Activated T-helper 1 cell treated with anti-CD3 and anti-CD28 coated beads, Interleukin-12 subunit alpha, Interleukin-12 subunit beta, Interleukin-2, Interleukin-4 antibody, amounts not matched to agents 30 ng/mL and 10 ng/mL and 1 ng/mL, durations not matched to agents 14 hours and 24 hours and 36 hours (primary cell): Measurements from ENCODE around the gene BLCAP. TPM values are rescaled to one million over a fixed set of nuclear protein-coding genes. Genes with fewer than 3 reads are reported as not detected.
A peak's percentile ranks its signal among the peaks of the same experiment; 100 is the strongest.
"Not testable (repeated sequence)": the region's sequence is repeated elsewhere in the genome, so short reads cannot be mapped to it uniquely, and the experiment has no call there.

Experiments
- DNase-seq: peaks from one replicate; pipeline ENCODE4 v3.0.0; 2021; ENCODE audit warnings: low spot score
- H3K27ac Mint-ChIP-seq: one replicate; pipeline ENCODE4 v1.8.0; 2021; ENCODE audit warnings: mild to moderate bottlenecking, mixed read lengths
- H3K27me3 Mint-ChIP-seq: one replicate; pipeline ENCODE4 v1.8.0; 2022; ENCODE audit warnings: mild to moderate bottlenecking, moderate library complexity, mixed read lengths; ENCODE audit not compliant: insufficient read depth
- H3K36me3 Mint-ChIP-seq: one replicate; pipeline ENCODE4 v1.8.0; 2021; ENCODE audit warnings: low read depth, mixed read lengths
- H3K4me1 Mint-ChIP-seq: one replicate; pipeline ENCODE4 v1.8.0; 2021; ENCODE audit warnings: low read depth, mixed read lengths
- H3K4me3 Mint-ChIP-seq: one replicate; pipeline ENCODE4 v1.8.0; 2021; ENCODE audit warnings: mild to moderate bottlenecking, moderate library complexity, mixed read lengths
- H3K9me3 Mint-ChIP-seq: one replicate; pipeline ENCODE4 v1.8.0; 2021; ENCODE audit warnings: mixed read lengths
- intact Hi-C: fragments of 100-400 bp; cut with micrococcal nuclease; formaldehyde crosslinking; loops from one replicate; pipeline ENCODE4 v1.15.1; 2024
- total RNA-seq: library from RNA; stranded (reverse); gene quantifications from 2 replicates; pipeline ENCODE4 v1.2.3, GENCODE V29; 2022

The BLCAP gene
- total RNA-seq, result 30.9 and 32.1 TPM in 2 replicates

DNA sequence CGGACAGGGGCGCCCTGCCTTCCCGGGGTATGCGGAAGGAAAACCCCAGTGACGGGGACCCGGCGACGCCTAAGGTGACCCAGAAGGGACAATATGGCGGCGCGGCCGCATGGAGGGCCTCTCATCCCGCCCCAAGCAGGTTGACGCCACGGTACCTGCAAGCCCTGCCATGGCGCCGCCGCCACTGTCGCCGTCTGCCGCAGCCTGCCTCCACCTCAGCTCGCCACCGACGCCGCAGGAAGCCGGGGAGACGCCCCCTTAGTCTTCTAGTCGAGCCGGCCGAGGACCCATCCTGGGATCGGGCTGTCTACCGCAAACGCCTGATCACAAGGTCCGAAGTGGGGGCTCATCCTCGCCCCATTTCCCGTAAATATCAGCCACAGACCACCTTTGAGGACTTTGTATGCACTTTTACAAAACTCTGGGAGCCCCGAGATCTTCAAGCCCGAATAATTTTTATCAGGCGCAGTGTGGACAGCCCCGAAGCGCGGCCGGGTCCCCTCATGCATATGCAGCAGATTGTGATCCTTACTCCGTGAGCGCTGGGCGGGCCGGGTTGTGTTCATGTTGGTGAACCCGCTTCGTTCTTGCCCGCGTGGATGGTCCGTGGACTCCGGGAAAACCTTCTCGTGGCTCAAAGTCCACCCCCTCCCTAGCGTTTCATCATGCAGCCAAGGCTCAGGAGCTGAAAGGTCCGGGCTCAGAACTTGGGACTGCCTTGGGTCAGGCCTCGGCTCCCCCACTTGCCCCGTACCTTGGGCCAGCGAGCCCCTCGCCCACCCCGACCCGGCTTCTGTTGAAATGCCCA lies at the start of gene BLCAP:
Gene BLCAP (minus strand): TSS at position 239 of the 808 bp plus-strand sequence. CDS start 8,702 bp downstream, outside the sequence.
- Mint-ChIP-seq H3K4me3 (peak within 1 kb of the TSS; percentile 86), H3K27ac (peak within 1 kb of the TSS; percentile 99), H3K4me1 (peaks cover 46% of the 10 kb centered on the region), H3K9me3 (no peaks in the 10 kb centered on the region), H3K27me3 (peaks cover 5% of the 10 kb centered on the region), H3K36me3 (peaks cover 4% of the 10 kb centered on the region)
- peak; percentile 86 for DNase-seq
- intact Hi-C loops, result loop anchor here (1.0 to 5.0 kb wide), 7 partner anchors 121 to 431 kb away; partner anchors contain the start of genes CTNNBL1, MANBAL, MROH8 and RBL1

DNA sequence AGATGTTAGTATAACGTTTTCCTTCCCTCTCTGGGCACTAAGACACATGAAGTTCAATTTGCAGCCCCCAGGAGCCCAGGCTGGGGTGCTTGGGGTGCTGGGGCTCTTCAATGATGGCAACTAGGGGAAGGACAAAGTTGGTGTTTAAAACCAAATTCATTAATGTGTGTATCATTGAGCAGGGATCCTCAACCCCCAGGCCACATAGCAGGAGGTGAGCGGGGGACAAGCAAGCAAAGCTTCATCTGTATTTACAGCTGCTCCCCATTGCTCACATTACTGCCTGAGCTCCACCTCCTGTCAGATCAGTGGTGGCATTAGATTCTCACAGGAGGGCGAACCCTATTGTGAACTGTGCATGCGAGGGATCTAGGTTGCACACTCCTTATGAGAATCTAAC lies 49.8 kb upstream of the BLCAP start:
- H3K4me3 Mint-ChIP-seq, intact Hi-C loops, H3K27me3 Mint-ChIP-seq, H3K36me3 Mint-ChIP-seq, H3K4me1 Mint-ChIP-seq, H3K9me3 Mint-ChIP-seq, DNase-seq, H3K27ac Mint-ChIP-seq: not testable (repeated sequence)

DNA sequence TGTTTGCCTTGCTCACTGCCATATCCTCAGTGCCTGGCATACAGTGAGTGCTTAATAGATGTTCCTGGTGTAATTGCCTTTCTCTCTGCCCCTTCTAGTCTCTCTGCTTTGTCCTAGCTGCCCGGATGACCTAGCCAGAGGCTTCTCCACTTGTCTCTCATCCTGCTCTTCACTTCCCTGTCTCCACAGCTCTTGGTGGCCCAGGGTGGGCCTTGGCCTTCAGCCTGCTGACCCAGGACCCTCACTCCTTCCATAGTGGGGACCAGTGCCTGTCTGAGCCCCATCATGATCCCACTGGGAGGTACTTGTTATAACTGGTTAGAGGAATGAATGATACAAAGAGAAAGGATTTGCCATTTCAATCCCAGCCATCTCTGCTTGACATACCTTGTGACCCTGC lies 49.2 kb upstream of the BLCAP start:
- Mint-ChIP-seq H3K4me1 (no peaks in the 10 kb centered on the region), H3K9me3 (no peaks in the 10 kb centered on the region), H3K36me3 (no peaks in the 10 kb centered on the region), H3K27ac (no peak overlapping the region), H3K27me3 (peaks cover 4% of the 10 kb centered on the region), H3K4me3 (no peak overlapping the region)
- DNase-seq, result no peak
- intact Hi-C loops, result no loop called here

GRCh38 chr20:37575884-37576283 lies 48.2 kb upstream of the BLCAP start:
- Mint-ChIP-seq H3K36me3 (no peaks in the 10 kb centered on the region), H3K9me3 (no peaks in the 10 kb centered on the region), H3K27ac (no peak overlapping the region), H3K4me1 (no peaks in the 10 kb centered on the region), H3K4me3 (no peak overlapping the region), H3K27me3 (peaks cover 4% of the 10 kb centered on the region)
- DNase-seq, result no peak
- intact Hi-C loops, result no loop called here

DNA sequence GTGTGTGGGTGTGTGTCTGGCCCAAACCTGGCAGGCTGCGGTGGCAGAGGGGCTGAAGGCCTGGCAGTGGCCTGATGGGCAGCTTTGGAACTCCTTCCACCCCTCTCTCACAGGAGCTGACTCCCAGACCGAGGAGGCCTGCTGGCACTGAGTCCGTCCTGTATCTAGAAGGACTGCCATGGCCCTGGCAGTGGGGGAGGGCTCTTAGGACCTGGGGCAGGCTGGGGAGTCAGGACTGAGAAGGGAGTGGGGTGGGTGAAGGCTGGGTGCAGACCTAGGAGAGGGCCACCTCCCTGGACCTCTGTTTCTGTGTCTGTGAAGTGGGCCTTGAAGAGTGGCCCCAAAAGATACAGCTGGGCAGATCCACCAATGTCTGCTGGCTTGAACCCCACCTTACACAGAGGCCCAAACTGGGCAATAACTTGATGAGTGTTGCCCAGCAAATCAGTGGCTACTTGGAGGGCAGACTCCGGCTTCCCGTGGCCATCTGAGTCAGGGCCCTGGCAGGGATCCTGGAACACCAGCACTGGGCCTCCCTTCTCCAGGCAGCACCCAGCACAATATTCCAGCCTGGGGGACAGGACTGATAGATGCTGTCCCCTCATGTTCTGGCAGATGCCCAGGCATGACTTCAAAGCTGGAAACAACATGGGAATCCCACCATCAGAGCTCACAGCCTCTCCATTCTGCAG lies 46.7 kb upstream of the BLCAP start:
- peaks cover 10% of the 10 kb centered on the region for H3K27me3 Mint-ChIP-seq
- H3K9me3 Mint-ChIP-seq, result no peaks in the 10 kb centered on the region

GRCh38 chr20:37573626-37574198 lies 46.0 kb upstream of the BLCAP start:
- Mint-ChIP-seq H3K27ac (no peak overlapping the region), H3K4me1 (no peaks in the 10 kb centered on the region), H3K36me3 (no peaks in the 10 kb centered on the region), H3K9me3 (no peaks in the 10 kb centered on the region), H3K4me3 (no peak overlapping the region), H3K27me3 (peaks cover 15% of the 10 kb centered on the region)
- intact Hi-C loops, result no loop called here
- DNase-seq, result no peak

More for the DNA sequence above, 46.7 kb upstream of the BLCAP start:
- no peak overlapping the region for H3K27ac Mint-ChIP-seq
- intact Hi-C loops, result no loop called here
- H3K4me3 Mint-ChIP-seq, result no peak overlapping the region
- no peaks in the 10 kb centered on the region for H3K4me1 Mint-ChIP-seq
- no peaks in the 10 kb centered on the region for H3K36me3 Mint-ChIP-seq
- no peak for DNase-seq

- H3K27ac Mint-ChIP-seq, result no peak overlapping the region
- no peaks in the 10 kb centered on the region for H3K9me3 Mint-ChIP-seq
- intact Hi-C loops, result no loop called here
- no peaks in the 10 kb centered on the region for H3K36me3 Mint-ChIP-seq
- DNase-seq, result no peak
- H3K4me3 Mint-ChIP-seq, result no peak overlapping the region
- H3K27me3 Mint-ChIP-seq, result peaks cover 22% of the 10 kb centered on the region
- no peaks in the 10 kb centered on the region for H3K4me1 Mint-ChIP-seq
Observed at GRCh38 chr20:37571033-37571432, 43.4 kb upstream of the BLCAP start.

DNA sequence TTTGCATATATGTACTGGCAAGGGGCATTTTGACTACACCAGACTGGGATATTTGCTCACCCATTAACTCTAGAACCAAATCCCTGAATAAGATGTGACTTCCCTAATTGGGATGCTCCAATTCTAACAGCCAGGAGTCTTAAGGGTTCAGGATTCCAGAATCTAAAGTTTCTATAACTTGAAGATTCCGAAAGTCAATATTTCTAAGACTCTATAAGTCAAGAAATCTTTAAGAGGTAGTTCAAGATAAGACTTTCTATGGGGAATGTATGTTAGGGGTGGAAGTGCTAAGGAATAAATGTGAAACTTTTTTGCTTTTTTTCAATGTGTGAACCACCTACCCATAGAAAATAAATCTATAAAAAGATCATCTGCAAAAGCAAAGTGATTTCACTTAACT lies 42.7 kb upstream of the BLCAP start:
- Mint-ChIP-seq H3K9me3 (no peaks in the 10 kb centered on the region), H3K27ac (no peak overlapping the region), H3K4me1 (no peaks in the 10 kb centered on the region), H3K27me3 (peaks cover 24% of the 10 kb centered on the region), H3K4me3 (no peak overlapping the region), H3K36me3 (no peaks in the 10 kb centered on the region)
- no peak for DNase-seq
- intact Hi-C loops, result no loop called here

GRCh38 chr20:37567671-37568588 lies 40.3 kb upstream of the BLCAP start:
- peaks cover 33% of the 10 kb centered on the region for H3K27me3 Mint-ChIP-seq

DNA sequence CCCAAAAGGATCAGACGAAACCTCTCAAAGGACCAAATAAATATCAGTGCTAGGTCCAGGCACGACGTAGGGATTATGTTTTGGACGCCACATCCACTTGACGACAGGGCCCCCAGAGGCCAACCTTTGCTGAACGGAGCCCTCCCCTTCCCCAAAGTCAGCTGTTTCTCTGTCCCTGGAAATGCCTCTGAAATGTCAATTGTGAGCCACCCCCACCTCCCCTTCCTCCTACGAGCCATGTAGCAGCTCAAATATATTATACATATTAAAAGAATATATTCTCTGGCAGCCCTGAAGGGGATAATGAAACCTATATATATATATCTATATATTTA lies 39.6 kb upstream of the BLCAP start:
- no peaks in the 10 kb centered on the region for H3K4me1 Mint-ChIP-seq
- DNase-seq, result no peak
- H3K9me3 Mint-ChIP-seq, result no peaks in the 10 kb centered on the region
- H3K27me3 Mint-ChIP-seq, result peaks cover 33% of the 10 kb centered on the region
- intact Hi-C loops, result no loop called here
- H3K4me3 Mint-ChIP-seq, result no peak overlapping the region
- no peak overlapping the region for H3K27ac Mint-ChIP-seq
- no peaks in the 10 kb centered on the region for H3K36me3 Mint-ChIP-seq

More at GRCh38 chr20:37567671-37568588, 40.3 kb upstream of the BLCAP start:
- no peak overlapping the region for H3K27ac Mint-ChIP-seq
- H3K36me3 Mint-ChIP-seq, result no peaks in the 10 kb centered on the region
- intact Hi-C loops, result no loop called here
- no peak for DNase-seq
- no peak overlapping the region for H3K4me3 Mint-ChIP-seq
- H3K4me1 Mint-ChIP-seq, result no peaks in the 10 kb centered on the region
- no peaks in the 10 kb centered on the region for H3K9me3 Mint-ChIP-seq

DNA sequence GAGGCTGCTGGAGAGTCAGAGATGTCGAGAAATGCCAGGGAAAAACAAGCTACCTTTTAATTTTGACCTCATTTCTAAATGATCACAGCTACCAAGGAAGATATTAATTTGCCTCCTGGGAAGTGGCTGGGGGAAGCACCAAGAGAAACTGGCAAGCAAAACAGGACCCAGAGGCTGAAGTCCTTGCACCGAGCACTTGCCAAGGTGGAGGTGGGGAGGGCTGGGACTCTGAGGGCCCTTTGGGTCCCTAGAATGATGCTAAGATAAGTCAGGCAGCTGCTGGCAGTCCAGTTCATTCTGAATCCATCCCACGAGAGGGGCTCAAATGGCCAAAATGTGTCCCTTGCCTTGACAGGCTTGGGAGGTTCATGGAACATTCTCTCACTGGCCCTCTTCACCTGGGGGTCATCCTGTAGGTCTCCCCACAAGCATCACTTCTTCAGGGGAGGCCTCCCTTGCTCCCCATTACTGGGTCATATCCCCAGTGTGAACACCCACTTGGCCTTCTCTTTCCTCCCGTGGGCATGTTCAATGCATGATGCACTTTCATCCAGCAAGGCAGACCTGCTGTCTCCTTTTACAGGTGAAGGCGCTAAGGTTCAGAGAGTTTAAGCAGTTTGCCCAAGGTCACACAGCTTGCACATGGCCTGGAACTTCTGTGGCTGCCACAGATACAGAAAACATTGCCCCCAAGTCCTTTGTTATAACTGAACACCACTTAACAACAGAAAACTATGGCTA lies 39.1 kb upstream of the BLCAP start:
- Mint-ChIP-seq H3K9me3 (no peaks in the 10 kb centered on the region), H3K4me1 (no peaks in the 10 kb centered on the region), H3K27me3 (peaks cover 36% of the 10 kb centered on the region), H3K36me3 (no peaks in the 10 kb centered on the region), H3K27ac (no peak overlapping the region), H3K4me3 (no peak overlapping the region)
- no peak for DNase-seq
- intact Hi-C loops, result no loop called here
